GM12878 (cell line): ENCODE results near the gene SPRR3. TPM values are rescaled to one million over a fixed set of nuclear protein-coding genes. Genes with fewer than 3 reads are reported as not detected.

ENCODE experiments used
- ATAC-seq: fragments of 200-7000 bp; cut with Tn5 transposase; 3 replicates; pipeline ENCODE4 v1.9.1; 2020; ENCODE audit warnings: mild to moderate bottlenecking, moderate library complexity
- BruUV-seq: library from RNA; stranded (reverse); fragments of 400-500 nt; replicated peaks from 2 replicates; lab custom pipeline; 2021; lab: Mats Ljungman, UMichigan
- CTCF ChIA-PET: fragments of 300-600 bp; sonication (Branson Sonifier 250); formaldehyde crosslinking; extraction: SDS; loops from one replicate; lab custom pipeline; 2021; ENCODE audit warnings: inconsistent platforms; lab: Yijun Ruan, JAX
- POLR2A ChIA-PET: fragments of 350-600 bp; formaldehyde crosslinking; extraction: SDS; loops from one replicate; lab custom pipeline; 2021; ENCODE audit warnings: inconsistent platforms; lab: Charles Lee
- RAD21 ChIA-PET: fragments of 300-600 bp; sonication (Branson Sonifier 250); formaldehyde crosslinking; loops from one replicate; lab custom pipeline; 2023; ENCODE audit warnings: antibody characterized with exemption; ENCODE audit not compliant: unreplicated experiment; lab: Charles Lee
- SMC1A ChIA-PET: fragments of 300-600 bp; sonication (Branson Sonifier 250); formaldehyde crosslinking; loops from one replicate; lab custom pipeline; 2023; ENCODE audit not compliant: unreplicated experiment, uncharacterized antibody; lab: Charles Lee
- DNase-seq: peaks from one replicate; pipeline ENCODE4 v3.0.0-alpha.2; 2011; ENCODE audit warnings: low read depth, low spot score
- FAIRE-seq: peaks from 3 replicates; lab custom pipeline; 2011; peaks lifted over from hg19 to GRCh38; lab: Jason Lieb, UNC
- H2AFZ ChIP-seq: 2 replicates; pipeline ENCODE4 v1.6.0; 2011; ENCODE audit warnings: low read depth, low read length, control low read depth; ENCODE audit not compliant: control insufficient read depth
- H3K27ac ChIP-seq: 2 replicates; pipeline ENCODE4 v1.5.1; 2011; ENCODE audit warnings: control low read depth; ENCODE audit not compliant: control insufficient read depth, insufficient read depth
- H3K27me3 ChIP-seq, 2 experiments: replicated peaks in 1 of 2; 2 replicates each; pipeline versions ENCODE4 v1.6.0 to v1.6.1; 2011; ENCODE audit warnings: low read length in 1 of 2; ENCODE audit not compliant: control insufficient read depth in 2 of 2, insufficient read depth in 2 of 2
- H3K36me3 ChIP-seq, 2 experiments: 2 replicates each; pipeline ENCODE4 v1.5.1; 2011; ENCODE audit warnings: low read length in 1 of 2; ENCODE audit not compliant: control insufficient read depth in 2 of 2, insufficient read depth in 2 of 2
- H3K4me1 ChIP-seq: 2 replicates; pipeline ENCODE4 v1.6.1; 2011; ENCODE audit warnings: mild to moderate bottlenecking, low read length, moderate library complexity, mixed read lengths; ENCODE audit not compliant: control insufficient read depth, insufficient read depth
- H3K4me2 ChIP-seq: 2 replicates; pipeline ENCODE4 v1.6.0; 2011; ENCODE audit warnings: control low read depth; ENCODE audit not compliant: control insufficient read depth, insufficient read depth
- H3K4me3 ChIP-seq: fragments of 200-600 bp; sonication (generic); 2 replicates; pipeline ENCODE4 v1.5.1; 2016
- H3K79me2 ChIP-seq: 2 replicates; pipeline ENCODE4 v1.6.0; 2011; ENCODE audit warnings: low read length; ENCODE audit not compliant: control insufficient read depth, insufficient read depth
- H3K9ac ChIP-seq: 2 replicates; pipeline ENCODE4 v1.8.0; 2011; ENCODE audit warnings: low read length, control low read depth, mixed read lengths; ENCODE audit not compliant: control insufficient read depth, insufficient read depth
- H3K9me3 ChIP-seq: replicated peaks from 3 replicates; pipeline ENCODE4 v1.5.1; 2011; ENCODE audit warnings: mild to moderate bottlenecking, low read length; ENCODE audit not compliant: control insufficient read depth, insufficient read depth
- H4K20me1 ChIP-seq: 2 replicates; pipeline ENCODE4 v1.6.0; 2011; ENCODE audit not compliant: control insufficient read depth, insufficient read depth
- BACH1 ChIP-seq: fragments of 450-650 bp; IDR thresholded peaks from 2 replicates; pipeline ENCODE4 v1.6.1; 2017; ENCODE audit warnings: mild to moderate bottlenecking, borderline replicate concordance
- BHLHE40 ChIP-seq, 2 experiments: fragments of 450-650 bp in 1 of 2; IDR thresholded peaks; 2 replicates each; pipeline ENCODE4 v1.6.1; 2011 to 2017; ENCODE audit warnings: low read depth in 2 of 2, borderline replicate concordance in 1 of 2, improper control_type of control experiment in 1 of 2, low read length in 1 of 2, mild to moderate bottlenecking in 1 of 2
- BMI1 ChIP-seq: fragments of 450-650 bp; IDR thresholded peaks from 2 replicates; pipeline ENCODE4 v1.6.1; 2016; ENCODE audit warnings: mild to moderate bottlenecking, moderate library complexity, borderline replicate concordance
- CHD1 ChIP-seq: IDR thresholded peaks from 2 replicates; pipeline ENCODE4 v1.6.1; 2012; ENCODE audit warnings: low read depth, low read length, improper control_type of control experiment
- EED ChIP-seq: sonication (generic); IDR thresholded peaks from 2 replicates; pipeline ENCODE4 v1.6.1; 2016; ENCODE audit warnings: antibody characterized with exemption, low read depth
- IKZF1 ChIP-seq: fragments of 450-650 bp; conservative IDR thresholded peaks from 2 replicates; pipeline ENCODE4 v1.6.1; 2017; ENCODE audit warnings: antibody characterized with exemption, mild to moderate bottlenecking
- IRF4 ChIP-seq: IDR thresholded peaks from 2 replicates; pipeline ENCODE4 v1.6.1; 2011; ENCODE audit warnings: low read depth, low read length
- JUNB ChIP-seq: IDR thresholded peaks from 2 replicates; pipeline ENCODE4 v1.6.1; 2016; ENCODE audit warnings: antibody characterized with exemption, mild to moderate bottlenecking
- KDM1A ChIP-seq: fragments of 200-600 bp; sonication (generic); IDR thresholded peaks from 2 replicates; pipeline ENCODE4 v1.6.1; 2016; ENCODE audit warnings: borderline replicate concordance
- NFIC ChIP-seq: IDR thresholded peaks from 2 replicates; pipeline ENCODE4 v1.6.1; 2012; ENCODE audit warnings: low read depth, mild to moderate bottlenecking, inconsistent platforms, low read length, moderate library complexity
- NFYA ChIP-seq: IDR thresholded peaks from 2 replicates; pipeline ENCODE4 v1.6.1; 2011; ENCODE audit warnings: low read depth, mild to moderate bottlenecking, low read length, improper control_type of control experiment, borderline replicate concordance
- RAD51 ChIP-seq: fragments of 450-650 bp; IDR thresholded peaks from 2 replicates; pipeline ENCODE4 v1.6.1; 2016; ENCODE audit warnings: moderate library complexity, mild to moderate bottlenecking, inconsistent platforms
- SMC3 ChIP-seq: IDR thresholded peaks from 2 replicates; pipeline ENCODE4 v1.6.1; 2011; ENCODE audit warnings: low read length, improper control_type of control experiment, borderline replicate concordance
- ZBED1 ChIP-seq: IDR thresholded peaks from 2 replicates; pipeline ENCODE4 v1.6.1; 2016; ENCODE audit warnings: borderline replicate concordance
- WGBS: methylation state at CpG from one replicate; pipeline ENCODE4 v1.1.6; 2016; ENCODE audit warnings: low lambda C conversion rate; ENCODE audit not compliant: insufficient replicate concordance, insufficient coverage; ENCODE audit errors: missing lambda C conversion rate; 5-methylcytosine and 5-hydroxymethylcytosine counted together
- in situ Hi-C: fragments of 300-500 bp; cut with MboI; formaldehyde crosslinking; loops from 9 replicates; pipeline ENCODE4 v1.14.3; 2018; ENCODE audit warnings: mixed read lengths
- intact Hi-C: fragments of 100-400 bp; cut with micrococcal nuclease; formaldehyde crosslinking; loops from one replicate; pipeline ENCODE4 v1.14.2; 2022; ENCODE audit not compliant: unreplicated experiment
- polyA plus RNA-seq, 11 experiments: library from polyadenylated mRNA; depleted of rRNA in 4 of 11; unstranded in 6 of 11; stranded (reverse) in 5 of 11; fragments of >200 nt; fragmentation: Nextera tagmentation in 4 of 11; fragmentation: Illumina TruSeq in 1 of 11; extraction: Ambion mirVana in 4 of 11; extraction: Trizol in 1 of 11; gene quantifications; 1 replicate in 1 of 11; 2 replicates in 10 of 11; pipeline versions ENCODE4 v1.2.1 to v1.2.3, GENCODE V29; 2011 to 2016; ENCODE audit warnings: inconsistent platforms in 2 of 11, missing spikeins in 2 of 11, low read depth in 1 of 11
- total RNA-seq, 4 experiments: library from RNA; depleted of rRNA in 3 of 4; stranded (reverse); fragments of >200 nt in 3 of 4; fragmentation: Illumina TruSeq in 1 of 4; extraction: Trizol in 1 of 4; gene quantifications; 2 replicates each; pipeline versions ENCODE4 v1.2.1 to v1.2.3, GENCODE V29; 2013 to 2021
- TF ChIP-seq, protein P1 (sequence below): IDR thresholded peaks from 2 replicates; pipeline ENCODE4 v1.6.1; 2011; ENCODE audit warnings: borderline replicate concordance, low read depth, mild to moderate bottlenecking, moderate library complexity, low read length; ENCODE audit not compliant: insufficient read depth, poor library complexity, severe bottlenecking
- TF ChIP-seq, protein P2 (sequence below): IDR thresholded peaks from 2 replicates; pipeline ENCODE4 v1.6.1; 2012; ENCODE audit warnings: low read depth, low read length, improper control_type of control experiment

The SPRR3 gene
- total and polyA plus RNA-seq, 10 of the 15 experiments (the other 5 are each of a cell fraction or from before 2014, with no cell fraction given), result not detected

DNA sequence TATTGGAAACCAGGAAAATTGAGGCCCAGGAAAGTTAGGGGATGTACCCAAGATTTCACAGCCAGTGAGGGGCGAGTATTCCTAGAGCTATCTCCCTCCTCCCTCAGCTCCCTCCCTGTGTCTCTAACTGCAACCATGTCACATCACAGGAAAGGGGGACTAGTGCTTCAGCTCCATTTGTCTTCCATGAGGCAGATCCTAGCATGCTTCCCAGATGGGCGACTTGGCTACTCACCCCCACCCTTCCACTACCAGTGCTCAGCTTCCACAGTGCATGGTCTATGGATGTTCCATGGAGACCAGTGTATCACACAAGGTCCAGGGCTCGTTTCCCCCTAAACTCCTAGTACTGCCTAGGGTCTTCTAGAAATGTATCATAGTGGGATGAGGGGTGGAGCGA is 35.7 kb upstream of the SPRR3 start:
- POLR2A ChIA-PET, result interaction anchor here (0.5 kb wide), 1 partner anchor 325 kb away, joined by 5 read pairs; no protein-coding TSS in a partner anchor

DNA sequence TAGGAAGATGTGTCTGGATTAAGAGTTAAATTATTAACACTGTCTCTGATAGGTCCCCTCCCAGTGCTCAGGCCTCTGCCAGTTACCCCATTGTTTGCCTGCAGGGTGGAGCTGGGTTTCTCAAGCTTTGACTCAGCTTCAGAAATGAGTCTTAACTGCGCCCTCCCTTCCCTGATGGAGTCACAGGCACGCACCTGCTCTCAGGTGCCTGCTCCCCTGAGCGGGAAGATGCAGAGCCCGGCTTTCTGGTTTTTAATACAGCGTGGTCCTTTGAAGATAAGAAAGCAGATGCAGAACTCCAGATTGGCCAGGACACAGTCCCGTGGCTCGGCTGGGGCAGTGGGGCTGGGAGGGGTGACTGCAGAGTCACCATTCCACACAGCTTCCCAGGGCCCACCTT is 34.3 kb upstream of the SPRR3 start:
- Histone ChIP-seq H2AFZ (no peak overlapping the region), H3K79me2 (no peaks in the 10 kb centered on the region), H3K27me3 (no peaks in the 10 kb centered on the region; a peak in 1 of 4 replicates), H3K9ac (no peak overlapping the region), H3K36me3 (no peaks in the 10 kb centered on the region)
- in situ Hi-C loops, result no loop called here
- intact Hi-C loops, result loop anchor here (10.0 kb wide), 1 partner anchor 258 kb away; no protein-coding TSS in a partner anchor
- SMC1A ChIA-PET, result interaction anchor here (1.1 to 1.8 kb wide), 4 partner anchors 13 to 65 kb away, joined by 3 to 5 read pairs (median 4); no protein-coding TSS in a partner anchor
- 0 out of 2 replicates have a peak, but pooled peaks have one; percentile 28 for TF ChIP-seq NFIC
- TF ChIP-seq BHLHE40 (IDR thresholded peaks at IDR 0.05; ENCODE audit: borderline replicate concordance in 1 of 2, low read depth in 2 of 2, low read length in 1 of 2), result peak in 1 of 2 experiments; percentile 10; a peak in 1 of 4 replicates
- TF ChIP-seq KDM1A, result no peak
- TF ChIP-seq IRF4, result 0 out of 2 replicates have a peak, but pooled peaks have one; percentile 43
- peak; percentile 76 for TF ChIP-seq JUNB
- TF ChIP-seq NFYA, result no peak
- TF ChIP-seq, protein P1, sequence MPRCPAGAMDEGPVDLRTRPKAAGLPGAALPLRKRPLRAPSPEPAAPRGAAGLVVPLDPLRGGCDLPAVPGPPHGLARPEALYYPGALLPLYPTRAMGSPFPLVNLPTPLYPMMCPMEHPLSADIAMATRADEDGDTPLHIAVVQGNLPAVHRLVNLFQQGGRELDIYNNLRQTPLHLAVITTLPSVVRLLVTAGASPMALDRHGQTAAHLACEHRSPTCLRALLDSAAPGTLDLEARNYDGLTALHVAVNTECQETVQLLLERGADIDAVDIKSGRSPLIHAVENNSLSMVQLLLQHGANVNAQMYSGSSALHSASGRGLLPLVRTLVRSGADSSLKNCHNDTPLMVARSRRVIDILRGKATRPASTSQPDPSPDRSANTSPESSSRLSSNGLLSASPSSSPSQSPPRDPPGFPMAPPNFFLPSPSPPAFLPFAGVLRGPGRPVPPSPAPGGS, result no peak
- 0 out of 2 replicates have a peak, but pooled peaks have one; percentile 29 for TF ChIP-seq EED
- TF ChIP-seq, all 136 proteins: peak for 5
- CTCF ChIA-PET, result interaction anchor here (0.9 kb wide), 1 partner anchor 226 kb away, joined by 6 read pairs; no protein-coding TSS in a partner anchor
- RAD21 ChIA-PET, result no interaction called here
- H3K27ac ChIP-seq, result no peak overlapping the region
- H3K4me3 ChIP-seq, result no peak overlapping the region
- POLR2A ChIA-PET, result no interaction called here
- BruUV-seq, result no TSS peak
- under 1% methylated on average over 7 of the region's 7 CpGs for WGBS
- peak; percentile 80 for ATAC-seq
- FAIRE-seq, result no peak
- no peaks in the 10 kb centered on the region for H4K20me1 ChIP-seq
- H3K9me3 ChIP-seq, result no peaks in the 10 kb centered on the region
- peaks cover 6% of the 10 kb centered on the region; the same call in 1 of the 2 replicates for H3K4me1 ChIP-seq
- H3K4me2 ChIP-seq, result no peak overlapping the region
- DNase-seq, result no peak

More for the DNA sequence above, 35.7 kb upstream of the SPRR3 start:
- no peak for TF ChIP-seq CHD1
- no peak for TF ChIP-seq BACH1
- TF ChIP-seq SMC3, result no peak
- TF ChIP-seq BMI1, result no peak
- TF ChIP-seq RAD51, result no peak
- TF ChIP-seq, protein P2, sequence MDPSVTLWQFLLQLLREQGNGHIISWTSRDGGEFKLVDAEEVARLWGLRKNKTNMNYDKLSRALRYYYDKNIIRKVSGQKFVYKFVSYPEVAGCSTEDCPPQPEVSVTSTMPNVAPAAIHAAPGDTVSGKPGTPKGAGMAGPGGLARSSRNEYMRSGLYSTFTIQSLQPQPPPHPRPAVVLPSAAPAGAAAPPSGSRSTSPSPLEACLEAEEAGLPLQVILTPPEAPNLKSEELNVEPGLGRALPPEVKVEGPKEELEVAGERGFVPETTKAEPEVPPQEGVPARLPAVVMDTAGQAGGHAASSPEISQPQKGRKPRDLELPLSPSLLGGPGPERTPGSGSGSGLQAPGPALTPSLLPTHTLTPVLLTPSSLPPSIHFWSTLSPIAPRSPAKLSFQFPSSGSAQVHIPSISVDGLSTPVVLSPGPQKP, result no peak
- TF ChIP-seq ZBED1, result no peak
- no peak for TF ChIP-seq IKZF1
- TF ChIP-seq, all 136 proteins: peak for 0
- no peaks in the 10 kb centered on the region for H3K36me3 ChIP-seq
- H3K27ac ChIP-seq, result no peak overlapping the region
- 11% methylated on average over 4 of the region's 4 CpGs for WGBS
- no peak overlapping the region for H3K4me3 ChIP-seq
- no peak for FAIRE-seq
- ChIA-PET SMC1A (no interaction called here), RAD21 (no interaction called here), CTCF (interaction anchor here (0.6 to 1.3 kb wide), 2 partner anchors 139 to 227 kb away, joined by 3 read pairs; partner anchors contain the start of gene LCE1A)
- no TSS peak for BruUV-seq
- H3K79me2 ChIP-seq, result no peaks in the 10 kb centered on the region
- no peak overlapping the region for H2AFZ ChIP-seq
- no peak overlapping the region for H3K9ac ChIP-seq
- ATAC-seq, result no peak
- H3K9me3 ChIP-seq, result no peaks in the 10 kb centered on the region
- no peak for DNase-seq
- H3K4me1 ChIP-seq, result peaks cover 6% of the 10 kb centered on the region; the same call in 1 of the 2 replicates
- no peaks in the 10 kb centered on the region for H4K20me1 ChIP-seq
- in situ Hi-C loops, result no loop called here
- no peak overlapping the region for H3K4me2 ChIP-seq
- intact Hi-C loops, result loop anchor here (10.0 kb wide), 1 partner anchor 259 kb away; no protein-coding TSS in a partner anchor
- no peaks in the 10 kb centered on the region; a peak in 1 of 4 replicates for H3K27me3 ChIP-seq
